HG02759 (cell line): ENCODE results near the gene TMBIM6.
"Not testable (repeated sequence)": the region's sequence is repeated elsewhere in the genome, so short reads cannot be mapped to it uniquely, and the experiment has no call there.

Experiments used
- ATAC-seq: cut with Tn5 transposase; IDR thresholded peaks from one replicate; pipeline ENCODE4 v1.9.1; 2021; ENCODE audit warnings: mild to moderate bottlenecking, moderate library complexity; ENCODE audit not compliant: unreplicated experiment

Gene TMBIM6

GRCh38 chr12:49740930-49741881 lies at the start of gene TMBIM6:
Gene TMBIM6, plus strand, starts transcription at chr12:49741557. Its CDS starts 10,937 bp downstream, at chr12:49752494.
- ATAC-seq, result peak; percentile 93

DNA sequence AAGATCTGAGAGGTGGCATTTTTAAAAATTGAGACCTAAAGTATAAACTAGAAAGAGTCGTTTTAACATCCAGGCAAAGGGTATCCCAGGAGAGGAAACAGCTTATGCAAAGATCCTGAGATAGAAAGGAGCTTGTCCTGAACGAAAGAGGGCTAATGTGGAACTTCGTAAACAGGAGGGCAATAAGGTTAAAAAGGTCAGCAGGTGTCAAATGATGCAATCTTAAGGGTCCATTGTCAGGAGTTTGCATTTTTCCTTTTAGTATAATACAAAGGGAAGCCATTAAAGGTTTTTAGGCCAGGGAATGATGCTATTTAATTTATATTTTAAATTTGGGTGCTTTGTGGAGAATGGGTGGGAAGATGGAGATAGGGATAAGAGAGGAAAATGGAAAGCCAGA lies 48.5 kb upstream of the TMBIM6 start:
- ATAC-seq, result no peak

GRCh38 chr12:49693931-49694444 lies 47.4 kb upstream of the TMBIM6 start:
- ATAC-seq, result no peak

GRCh38 chr12:49696723-49697122 lies 44.6 kb upstream of the TMBIM6 start:
- no peak for ATAC-seq

DNA sequence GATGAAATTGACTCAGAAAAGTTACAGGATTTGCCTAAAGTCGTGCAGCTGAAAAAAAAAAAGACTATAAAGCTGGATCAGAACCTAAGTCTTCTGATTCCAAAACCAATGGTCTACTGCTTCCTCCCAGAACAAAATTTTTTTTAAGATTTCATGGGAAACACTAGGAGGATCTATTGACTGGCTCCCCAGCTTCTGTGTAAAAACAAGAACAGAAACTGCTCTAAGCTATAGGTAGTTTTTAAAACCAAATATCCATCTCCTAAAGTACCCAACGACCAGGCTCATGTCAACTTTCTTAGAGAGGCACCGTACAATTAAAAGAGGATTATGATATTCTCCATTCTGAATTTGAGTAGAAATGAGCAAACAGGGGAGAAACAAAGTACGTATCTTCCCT lies 43.5 kb upstream of the TMBIM6 start:
- ATAC-seq, result no peak

DNA sequence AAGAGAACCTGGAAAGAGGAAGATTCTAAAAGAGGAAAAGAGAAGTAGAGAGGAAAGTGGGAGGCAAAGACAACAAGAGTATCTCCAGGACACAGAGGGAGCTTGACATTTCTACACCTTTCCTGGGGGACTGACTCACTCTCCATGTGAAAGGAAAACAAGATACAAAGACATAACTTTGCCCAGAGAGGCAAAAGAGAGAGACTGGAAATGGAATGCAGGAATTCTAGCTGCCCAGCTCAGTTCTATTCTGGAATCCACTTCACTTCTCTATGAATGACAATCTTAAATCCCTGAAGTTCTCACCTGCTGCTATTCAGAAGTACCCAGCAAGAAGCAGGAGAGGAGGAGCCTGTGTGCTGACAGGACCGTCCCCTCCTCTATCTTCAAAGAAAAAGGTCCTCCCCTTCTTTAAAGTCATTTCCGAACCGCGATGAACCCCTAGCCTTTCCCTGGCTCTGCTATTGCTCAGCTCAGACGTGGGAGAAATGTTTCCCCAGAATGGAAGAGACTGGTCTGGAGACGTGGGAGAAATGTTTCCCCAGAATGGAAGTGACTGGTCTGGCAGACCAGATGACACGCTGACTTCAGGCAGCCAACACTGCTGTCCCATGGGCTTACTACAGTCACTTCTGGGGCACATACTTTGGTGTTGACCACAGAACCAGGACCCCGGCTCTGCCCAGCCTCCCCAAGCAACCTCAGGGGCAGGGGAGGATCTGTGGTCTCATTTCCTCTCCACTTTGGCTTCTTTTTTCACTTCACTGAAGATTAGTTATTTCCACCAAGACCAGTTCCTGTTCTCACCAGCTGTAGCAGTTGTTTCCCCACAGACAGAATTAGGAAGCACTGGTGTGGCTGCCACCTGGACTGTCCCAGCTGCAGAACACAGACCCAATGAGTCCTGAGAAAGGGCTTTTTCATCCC lies 42.5 kb upstream of the TMBIM6 start:
- ATAC-seq, result peak; percentile 80

GRCh38 chr12:49702009-49702408 lies 39.3 kb upstream of the TMBIM6 start:
- no peak for ATAC-seq

- no peak for ATAC-seq
Observed at GRCh38 chr12:49702676-49703215, 38.6 kb upstream of the TMBIM6 start.

DNA sequence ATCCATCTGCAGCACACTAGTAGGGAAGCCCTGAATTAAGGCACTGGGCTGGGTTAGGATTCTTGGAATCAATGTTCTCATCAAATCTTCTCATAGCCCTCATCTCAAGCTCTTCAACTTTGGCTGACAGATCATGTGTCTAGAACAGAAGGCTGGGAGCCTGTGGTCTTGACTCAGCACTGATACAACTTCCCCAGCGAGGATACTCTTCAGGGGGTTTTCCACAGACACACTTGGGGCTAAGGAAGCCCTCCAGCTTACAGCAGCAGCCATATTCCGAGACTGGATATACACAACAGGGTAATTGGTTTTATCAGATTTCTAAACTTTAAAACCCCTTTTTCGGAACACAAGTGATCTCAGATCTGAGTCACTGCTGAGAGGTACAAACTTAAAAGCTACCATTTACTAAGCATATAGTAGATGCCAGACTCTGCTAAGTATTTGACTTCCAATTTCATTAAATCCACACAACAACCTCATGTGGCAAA lies 37.7 kb upstream of the TMBIM6 start:
- no peak for ATAC-seq

GRCh38 chr12:49705479-49706134 lies 35.8 kb upstream of the TMBIM6 start:
- no peak for ATAC-seq

DNA sequence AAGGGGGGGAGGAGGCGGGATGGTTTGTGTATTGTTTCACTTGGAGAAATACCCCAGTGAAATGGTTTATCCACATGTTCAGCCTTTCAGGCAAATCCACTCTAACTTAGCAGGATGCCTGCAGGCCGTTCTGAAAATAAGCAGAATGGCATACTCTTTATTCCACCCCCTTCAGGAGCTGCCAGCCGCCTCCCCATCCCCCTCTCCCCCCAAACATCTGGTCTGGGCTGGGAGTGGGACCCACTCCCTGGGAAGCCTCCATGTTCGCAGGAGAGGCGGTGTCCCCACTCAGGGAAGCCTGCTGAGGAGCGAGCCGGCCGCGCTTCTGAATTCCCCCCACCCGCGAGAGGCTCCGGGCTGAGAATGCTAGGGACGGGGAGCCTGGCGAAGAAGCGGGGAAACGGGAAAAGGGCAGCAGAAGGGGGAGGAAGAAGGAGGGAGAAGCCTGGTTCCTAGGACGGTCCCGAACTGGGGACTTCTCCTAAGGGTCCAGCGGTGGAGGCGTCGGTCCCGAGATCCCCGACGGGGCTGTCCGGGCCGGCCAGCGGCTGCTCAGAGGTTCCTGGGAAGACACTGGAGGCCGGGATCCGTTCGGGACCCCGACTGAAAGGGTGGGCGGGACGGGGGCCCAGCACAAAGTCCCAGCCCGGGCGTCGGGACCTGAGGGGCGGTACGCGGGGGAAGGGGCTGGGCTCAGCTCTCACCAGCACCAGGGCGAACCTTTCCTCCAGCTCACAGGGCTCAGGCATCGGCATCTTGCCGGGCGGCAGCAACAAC lies 34.8 kb upstream of the TMBIM6 start:
- ATAC-seq, result peak; percentile 18

DNA sequence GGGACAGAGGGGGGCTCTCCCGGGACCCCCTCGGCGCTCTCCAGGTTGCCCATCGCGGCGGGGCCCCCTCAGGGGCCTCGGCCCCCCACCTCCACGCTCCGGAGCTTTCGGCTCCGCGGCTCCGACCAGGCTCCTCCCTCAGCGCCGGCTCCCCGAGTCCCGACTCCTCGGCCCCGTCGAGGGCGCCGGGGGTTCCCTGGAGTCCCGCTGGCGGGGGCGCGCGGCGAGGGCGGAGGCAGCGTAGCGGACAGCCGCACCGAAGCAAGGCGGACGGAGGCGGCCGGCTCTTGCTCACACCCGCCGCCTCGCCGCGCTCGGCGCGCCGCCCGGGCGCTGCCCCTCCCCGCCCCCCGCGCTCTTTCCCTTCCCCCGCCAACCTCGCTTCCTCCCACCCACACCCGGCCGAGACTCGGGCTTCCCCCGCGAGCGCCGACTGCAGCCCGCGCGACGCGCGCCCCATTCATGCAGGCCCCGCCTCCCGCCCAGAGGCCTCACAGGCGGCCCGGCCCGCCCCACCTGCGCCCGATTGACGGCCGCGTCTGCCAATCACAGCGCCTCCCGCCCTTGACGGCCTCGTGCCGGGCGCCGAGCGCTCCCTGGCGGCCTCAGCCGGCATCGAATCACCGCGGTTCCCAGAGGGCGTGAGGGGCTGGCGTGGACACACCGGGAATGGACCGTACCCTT lies 34.1 kb upstream of the TMBIM6 start, which contains the start of gene FMNL3:
Gene FMNL3, minus strand, starts transcription at position 278 of the 684 bp plus-strand sequence. Its CDS starts 225 bp downstream, at position 53.
- peak; percentile 89 for ATAC-seq

DNA sequence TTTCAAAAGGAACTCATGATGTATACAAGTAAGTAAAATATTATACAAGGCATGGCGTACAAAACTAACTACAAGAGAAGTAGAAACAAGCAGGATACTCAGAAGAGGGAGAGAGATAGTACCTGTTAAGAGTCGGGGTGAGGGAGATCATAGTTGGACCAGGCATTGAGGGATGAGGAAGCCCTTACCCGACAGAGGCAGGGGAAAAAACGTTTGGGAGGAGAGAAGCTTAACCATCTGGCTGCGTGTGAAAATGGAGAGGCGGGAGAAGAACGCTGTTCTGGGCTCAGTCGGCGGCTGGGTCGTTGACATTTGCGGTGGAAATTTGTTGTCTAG lies 33.6 kb upstream of the TMBIM6 start:
- ATAC-seq, result no peak

GRCh38 chr12:49708851-49709250 lies 32.5 kb upstream of the TMBIM6 start:
- no peak for ATAC-seq

GRCh38 chr12:49713952-49714351 lies 27.4 kb upstream of the TMBIM6 start:
- not testable (repeated sequence) for ATAC-seq

DNA sequence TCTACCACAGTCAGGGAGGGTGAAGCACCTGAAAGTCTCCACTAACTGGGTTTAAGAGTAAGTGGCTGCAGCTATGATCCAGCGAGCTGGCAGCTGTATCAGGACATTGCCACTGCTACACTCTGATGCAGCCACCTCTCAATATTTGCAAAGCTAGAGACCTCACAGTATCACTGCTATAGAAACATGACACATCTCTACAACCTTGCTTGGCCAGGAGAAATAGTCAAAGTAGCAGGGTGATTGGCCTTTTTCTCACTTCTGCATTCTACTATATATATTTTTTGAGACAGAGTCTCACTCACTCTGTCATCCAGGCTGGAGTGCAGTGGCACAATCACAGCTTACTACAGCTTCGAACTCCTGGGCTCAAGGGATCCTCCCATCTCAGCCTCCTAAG lies 24.8 kb upstream of the TMBIM6 start:
- no peak for ATAC-seq

DNA sequence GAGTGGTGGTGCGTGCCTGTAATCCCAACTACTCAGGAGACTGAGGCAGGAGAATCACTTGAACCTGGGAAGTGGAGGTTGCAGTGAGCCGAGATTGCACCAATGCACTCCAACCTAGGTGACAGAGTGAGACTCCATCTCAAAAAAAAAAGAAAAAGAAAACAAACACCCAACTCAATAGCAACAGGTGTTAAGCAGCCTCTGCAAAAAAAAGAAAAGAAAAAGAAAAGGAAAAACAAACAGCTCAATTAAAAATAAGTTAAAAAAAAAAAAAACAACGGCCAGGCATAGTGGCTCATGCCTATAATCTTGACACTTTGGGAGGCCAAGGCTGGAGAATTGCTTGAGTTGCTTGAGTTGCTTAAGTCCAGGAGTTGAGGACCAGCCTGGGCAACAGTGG lies 23.6 kb upstream of the TMBIM6 start:
- not testable (repeated sequence) for ATAC-seq

DNA sequence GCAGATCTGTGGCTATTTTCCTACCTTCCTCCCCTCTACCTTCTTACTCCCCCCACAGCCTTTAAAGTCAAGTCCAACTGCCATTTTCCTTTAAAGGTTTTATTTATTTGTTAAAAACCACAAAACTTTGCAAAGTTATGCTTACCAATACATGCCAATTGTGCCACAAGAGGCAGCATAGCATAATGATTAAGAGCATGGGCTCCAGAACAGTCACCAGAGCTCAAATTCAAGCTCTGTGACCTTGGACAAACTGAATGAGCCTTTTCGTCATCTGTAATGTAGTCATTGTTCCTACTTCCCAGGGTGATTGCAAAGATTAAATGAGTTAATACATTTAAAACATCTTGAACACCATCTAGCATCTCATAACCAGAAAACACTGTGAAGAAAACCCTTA lies 21.1 kb upstream of the TMBIM6 start:
- no peak for ATAC-seq

DNA sequence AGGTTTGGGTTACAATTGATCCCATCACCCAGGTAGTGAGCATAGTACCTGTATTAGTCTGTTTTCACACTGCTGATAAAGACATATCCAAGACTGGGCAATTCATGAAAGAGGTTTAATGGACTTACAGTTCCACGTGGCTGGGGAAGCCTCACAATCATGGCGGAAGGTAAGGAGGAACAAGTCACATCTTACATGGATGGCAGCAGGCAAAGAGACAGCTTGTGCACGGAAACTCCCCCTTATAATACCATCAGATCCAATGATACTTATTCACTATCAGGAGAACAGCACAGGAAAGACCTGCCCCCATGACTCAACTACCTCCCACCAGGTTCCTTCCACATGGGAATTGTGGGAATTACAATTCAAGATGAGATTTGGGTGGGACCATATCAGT lies 20.0 kb upstream of the TMBIM6 start:
- not testable (repeated sequence) for ATAC-seq
